Activated naive CD8-positive, alpha-beta T cell treated with anti-CD3 and anti-CD28 coated beads, Interleukin-2, amount 10 ng/mL, durations not matched to agents 7 days and 5 days (primary cell): ENCODE data around the gene EEF1B2. TPM values are rescaled to one million over a fixed set of nuclear protein-coding genes. Genes with fewer than 3 reads are reported as not detected.

Experiments used
- ATAC-seq: fragments of 150-1000 bp; cut with Tn5 transposase; one replicate; pipeline ENCODE4 v1.10.0; 2021; ENCODE audit warnings: low read depth, moderate library complexity
- POLR2A ChIA-PET: fragments of 350-600 bp; sonication (Branson Sonifier 250); formaldehyde crosslinking; loops from one replicate; lab custom pipeline; 2021; ENCODE audit warnings: antibody characterized with exemption; lab: Charles Lee
- DNase-seq: peaks from one replicate; pipeline ENCODE4 v3.0.0; 2021
- H3K27ac Mint-ChIP-seq: one replicate; pipeline ENCODE4 v1.8.0; 2022; ENCODE audit warnings: mild to moderate bottlenecking, mixed read lengths
- H3K27me3 Mint-ChIP-seq: one replicate; pipeline ENCODE4 v1.8.0; 2022; ENCODE audit warnings: mild to moderate bottlenecking, moderate library complexity, mixed read lengths
- H3K36me3 Mint-ChIP-seq: one replicate; pipeline ENCODE4 v1.8.0; 2021; ENCODE audit warnings: mild to moderate bottlenecking, mixed read lengths
- H3K4me1 Mint-ChIP-seq: one replicate; pipeline ENCODE4 v1.8.0; 2021; ENCODE audit warnings: mixed read lengths
- H3K4me3 Mint-ChIP-seq: one replicate; pipeline ENCODE4 v1.8.0; 2022; ENCODE audit warnings: mild to moderate bottlenecking, moderate library complexity, mixed read lengths
- H3K9me3 Mint-ChIP-seq: one replicate; pipeline ENCODE4 v1.8.0; 2021; ENCODE audit warnings: mixed read lengths
- total RNA-seq, 2 experiments: library from RNA; stranded (reverse); gene quantifications; one replicate each; pipeline ENCODE4 v1.2.3, GENCODE V29; 2021

The EEF1B2 gene
- total RNA-seq, 2 experiments from 2014 or later: 506 to 561 TPM

DNA sequence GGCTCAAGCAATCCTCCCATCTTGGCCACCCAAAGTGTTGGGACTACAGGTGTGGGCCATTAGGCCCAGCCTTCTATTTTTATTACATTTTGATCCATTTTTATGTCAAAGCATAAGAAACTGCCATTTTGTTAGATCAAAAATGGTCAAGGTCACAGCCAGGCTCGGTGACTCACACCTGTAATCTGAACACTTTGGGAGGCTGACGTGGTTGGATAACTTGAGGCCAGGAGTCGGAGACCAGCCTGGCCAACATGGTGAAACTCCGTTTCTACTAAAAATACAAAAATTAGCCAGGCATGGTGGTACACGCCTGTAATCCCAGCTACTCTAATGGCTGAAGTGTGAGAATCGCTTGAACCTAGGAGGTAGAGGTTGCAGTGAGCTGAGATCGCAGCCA is 49.2 kb downstream of the EEF1B2 start:
- H3K4me3 Mint-ChIP-seq: no peak overlapping the region
- H3K4me1 Mint-ChIP-seq: no peaks in the 10 kb centered on the region
- no peaks in the 10 kb centered on the region for H3K9me3 Mint-ChIP-seq
- H3K27ac Mint-ChIP-seq: no peak overlapping the region
- H3K36me3 Mint-ChIP-seq: no peaks in the 10 kb centered on the region
- peaks cover 6% of the 10 kb centered on the region for H3K27me3 Mint-ChIP-seq
- POLR2A ChIA-PET: no interaction called here
- DNase-seq (no peak), ATAC-seq (no peak)

DNA sequence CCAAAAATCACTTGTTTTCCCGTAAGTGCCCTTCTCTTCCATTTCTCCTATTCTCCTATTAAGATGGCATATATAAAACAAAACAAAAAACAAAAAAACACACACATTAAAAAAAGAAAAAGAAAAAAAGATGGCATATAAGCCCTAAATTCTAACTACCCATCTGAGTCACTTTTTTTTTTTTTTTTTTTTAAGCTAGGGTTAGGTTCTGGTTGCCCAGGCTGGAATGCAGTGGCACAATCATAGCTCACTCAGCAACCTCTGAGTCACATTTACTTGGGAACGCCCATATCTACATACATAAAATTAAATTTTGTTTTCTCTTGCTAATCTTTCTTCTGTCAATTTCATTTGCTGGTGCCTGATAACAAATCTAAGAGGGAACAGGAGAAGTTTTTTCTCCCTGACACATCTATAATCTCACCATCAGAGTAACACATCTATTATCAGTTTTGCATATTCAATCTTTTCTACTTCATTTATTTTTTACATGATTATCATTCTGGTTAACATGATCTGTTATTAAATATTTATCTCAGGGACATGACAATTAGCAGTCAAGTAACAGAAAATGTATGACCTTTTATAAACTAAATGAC is 52.1 kb downstream of the EEF1B2 start:
- H3K36me3 Mint-ChIP-seq: no peaks in the 10 kb centered on the region
- H3K4me1 Mint-ChIP-seq: no peaks in the 10 kb centered on the region
- H3K9me3 Mint-ChIP-seq: peaks cover 1% of the 10 kb centered on the region
- H3K27me3 Mint-ChIP-seq: peaks cover 9% of the 10 kb centered on the region
- H3K27ac Mint-ChIP-seq: no peak overlapping the region
- DNase-seq: no peak
- POLR2A ChIA-PET: no interaction called here
- ATAC-seq: no peak
- H3K4me3 Mint-ChIP-seq: no peak overlapping the region

Other genes with a start within 250 kb of the EEF1B2 start
- 10 to 100 TPM; 25.5 to 28.5 TPM for gene INO80D, start 73.7 kb upstream of the EEF1B2 start, total RNA-seq
- gene NDUFS1, start 451 bp upstream of the EEF1B2 start, total RNA-seq: 10 to 100 TPM; 56.6 to 66.1 TPM
- gene ZDBF2, start 114.8 kb downstream of the EEF1B2 start, total RNA-seq: 10 to 100 TPM; 10.7 to 12.8 TPM